Limb (tissue), 2 donors: ENCODE data around the gene TLE5.
"Not testable (repeated sequence)": the region's sequence is repeated elsewhere in the genome, so short reads cannot be mapped to it uniquely, and the experiment has no call there.

ENCODE experiments used
- DNase-seq, 2 donors: peaks; one replicate each; pipeline ENCODE4 v3.0.0-alpha.2; 2016; ENCODE audit errors: extremely low spot score in 2 of 2

Gene TLE5

DNA sequence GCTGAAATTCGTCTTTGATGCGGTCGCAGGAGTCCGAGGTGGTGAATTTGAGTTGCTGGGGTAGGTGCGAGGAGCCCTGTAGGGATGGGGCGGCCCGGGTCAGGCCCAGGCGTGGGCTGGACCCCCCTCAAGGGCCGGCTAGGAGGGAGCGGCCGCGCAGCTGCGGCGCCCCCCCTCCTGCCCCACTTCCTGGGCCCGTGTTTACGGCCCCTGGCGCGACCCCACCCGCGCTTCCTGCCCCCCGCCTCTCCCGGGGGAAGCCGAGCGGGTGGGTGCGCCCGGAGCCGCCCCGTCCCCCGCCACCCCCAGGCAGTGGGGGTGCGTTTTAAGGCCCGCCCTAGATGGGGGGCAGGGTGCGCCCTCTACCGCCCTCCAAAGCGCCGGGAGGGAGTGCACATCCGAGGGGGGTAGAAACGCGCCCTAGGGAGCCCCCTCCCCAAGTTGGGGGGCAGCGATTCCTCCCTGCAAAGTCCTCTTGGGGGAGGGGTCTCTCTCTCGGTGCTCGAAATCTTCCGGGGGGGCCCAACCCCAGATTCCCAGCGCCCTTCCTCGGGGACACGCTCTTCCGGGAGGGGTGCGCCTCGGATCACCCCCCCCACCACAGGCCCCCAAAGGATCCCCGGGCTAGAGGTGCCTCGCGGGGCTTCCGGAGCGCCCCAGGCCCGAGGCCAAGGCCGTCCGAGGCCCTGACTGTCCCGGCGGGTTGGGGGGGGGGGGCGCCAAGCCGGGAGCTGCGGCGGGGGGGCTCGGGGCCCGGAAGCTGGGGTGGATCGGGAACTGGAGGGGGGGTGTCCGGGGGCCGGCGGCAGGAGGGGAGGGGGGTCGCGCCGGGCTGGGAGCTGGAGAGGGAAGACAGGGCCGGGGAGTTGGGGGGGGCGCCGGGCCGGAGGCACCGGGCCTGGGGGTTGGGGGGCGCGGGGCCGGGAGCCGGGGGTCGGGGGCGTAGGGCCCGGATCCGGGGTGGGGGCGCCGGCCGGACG lies 823 bp downstream of the TLE5 start:
- peak in 1 of 2 donors; percentile 68 for DNase-seq

DNA sequence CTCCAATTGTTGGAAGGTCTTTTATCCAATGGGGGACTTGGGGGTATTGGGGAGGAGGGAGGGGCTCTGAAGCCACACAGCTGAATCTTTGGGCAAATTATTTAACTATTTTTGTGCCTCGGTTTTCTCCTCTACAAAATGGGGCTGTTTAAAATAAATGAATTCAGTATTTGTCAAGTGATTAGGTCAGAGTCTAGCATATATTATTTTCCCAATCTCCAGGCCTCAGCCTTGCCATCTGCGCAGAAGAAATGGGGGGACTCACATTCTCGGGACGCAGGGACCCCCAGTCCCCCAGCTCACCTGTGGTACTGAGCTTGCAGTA lies 1.5 kb downstream of the TLE5 start:
- no peak for DNase-seq

DNA sequence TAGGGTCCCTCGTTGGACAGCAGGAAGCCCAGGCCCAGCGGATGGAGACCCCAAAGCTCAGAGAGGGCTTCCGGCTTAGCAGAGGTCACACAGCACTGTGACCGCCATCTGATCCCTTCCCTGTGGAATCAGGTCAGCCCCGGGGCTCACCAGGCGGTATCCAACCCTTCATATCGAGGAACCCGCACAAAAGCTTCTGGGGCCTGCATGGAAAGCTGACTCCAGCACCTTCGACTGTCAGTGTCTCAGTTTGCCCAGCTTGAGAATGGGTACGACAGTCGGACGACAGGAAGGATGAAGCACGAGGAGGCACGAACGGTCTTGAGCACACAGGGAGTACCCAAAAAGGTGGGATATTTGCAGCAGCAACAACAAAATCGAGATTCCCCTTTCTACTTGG lies 2.6 kb downstream of the TLE5 start:
- DNase-seq: no peak

DNA sequence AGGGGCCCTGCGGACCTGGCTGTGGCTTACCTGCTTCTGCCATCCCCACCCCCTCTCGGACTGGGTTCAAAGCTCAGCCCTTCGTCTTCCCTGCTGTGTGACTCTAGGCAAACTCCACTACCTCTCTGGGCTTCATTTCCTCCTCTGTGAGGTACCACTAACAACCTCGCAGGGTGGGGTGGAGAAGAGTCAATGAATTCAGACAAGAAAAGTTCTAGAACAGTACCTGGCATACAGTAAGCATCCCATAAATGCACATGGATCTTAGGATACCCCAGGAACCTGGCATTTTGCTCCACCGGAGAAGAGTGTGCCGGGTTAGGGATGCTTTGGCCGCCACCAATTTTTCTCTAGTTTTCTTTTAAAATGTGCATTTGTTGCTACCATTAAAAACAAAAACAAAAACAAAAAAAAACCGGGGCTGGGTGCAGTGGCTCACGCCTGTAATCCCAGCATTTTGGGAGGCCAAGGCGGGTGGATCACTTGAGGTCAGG lies 3.4 kb downstream of the TLE5 start:
- no peak for DNase-seq

DNA sequence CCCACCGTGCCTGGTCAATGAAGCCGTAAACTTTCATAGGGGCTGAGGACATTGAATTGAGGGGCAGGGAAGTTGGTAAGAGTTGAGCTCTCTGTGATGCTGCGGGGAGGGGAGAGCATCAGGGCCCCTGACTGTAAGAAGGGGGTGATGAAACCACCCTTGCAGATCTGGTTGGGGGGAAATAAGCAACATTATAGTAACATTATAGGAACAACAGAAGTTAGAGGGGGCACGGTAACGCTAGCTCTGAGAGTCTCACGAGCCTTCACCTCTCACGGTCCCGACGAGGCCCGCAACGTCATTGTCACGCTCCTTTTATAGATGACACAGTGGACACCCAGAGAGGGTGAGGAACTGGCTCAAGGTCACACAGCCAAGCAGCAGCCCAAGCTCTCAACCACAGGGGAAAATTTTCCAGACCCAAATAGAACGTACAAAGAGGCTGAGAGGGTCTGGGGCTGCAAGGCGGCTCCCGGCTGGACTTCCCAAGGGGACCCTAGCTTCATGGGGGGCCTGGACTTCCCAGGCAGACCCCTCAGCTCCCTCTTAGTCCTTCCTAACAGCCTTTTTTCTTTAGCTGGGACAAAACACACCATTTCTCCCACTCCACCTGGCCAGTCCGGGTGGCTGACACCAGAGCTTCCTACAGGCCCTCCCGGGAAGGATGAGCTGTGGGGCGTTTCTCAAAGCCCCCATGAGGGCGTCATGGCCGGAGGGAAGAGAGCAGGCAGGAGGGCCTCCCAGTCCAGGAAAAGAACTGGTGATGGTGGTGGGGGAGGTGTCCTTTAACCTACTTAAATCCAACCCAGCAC lies 4.1 kb downstream of the TLE5 start:
- no peak for DNase-seq

DNA sequence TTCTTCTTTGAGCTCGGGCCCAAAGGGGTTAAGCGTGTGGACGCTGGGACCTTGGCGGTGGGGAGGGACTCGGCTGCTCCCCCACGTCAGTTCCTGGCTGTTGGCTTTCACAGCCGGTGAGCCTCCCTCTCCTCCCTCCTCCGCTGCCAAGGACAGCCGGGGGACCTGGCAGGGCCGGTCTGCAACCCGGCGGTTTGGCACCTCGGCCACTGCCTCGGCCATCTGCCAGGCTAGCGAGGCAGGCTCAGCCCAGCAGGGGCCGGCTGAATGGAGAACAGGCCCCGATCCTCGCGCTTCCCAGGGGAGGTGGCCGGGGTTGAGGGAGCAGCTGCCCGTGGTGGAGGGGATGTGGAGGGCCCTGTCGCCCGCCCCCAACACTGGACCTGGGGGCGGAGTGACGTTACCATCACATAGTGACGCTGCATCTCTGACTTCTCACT lies 5.0 kb downstream of the TLE5 start:
- DNase-seq: peak; percentile 65 to 80

DNA sequence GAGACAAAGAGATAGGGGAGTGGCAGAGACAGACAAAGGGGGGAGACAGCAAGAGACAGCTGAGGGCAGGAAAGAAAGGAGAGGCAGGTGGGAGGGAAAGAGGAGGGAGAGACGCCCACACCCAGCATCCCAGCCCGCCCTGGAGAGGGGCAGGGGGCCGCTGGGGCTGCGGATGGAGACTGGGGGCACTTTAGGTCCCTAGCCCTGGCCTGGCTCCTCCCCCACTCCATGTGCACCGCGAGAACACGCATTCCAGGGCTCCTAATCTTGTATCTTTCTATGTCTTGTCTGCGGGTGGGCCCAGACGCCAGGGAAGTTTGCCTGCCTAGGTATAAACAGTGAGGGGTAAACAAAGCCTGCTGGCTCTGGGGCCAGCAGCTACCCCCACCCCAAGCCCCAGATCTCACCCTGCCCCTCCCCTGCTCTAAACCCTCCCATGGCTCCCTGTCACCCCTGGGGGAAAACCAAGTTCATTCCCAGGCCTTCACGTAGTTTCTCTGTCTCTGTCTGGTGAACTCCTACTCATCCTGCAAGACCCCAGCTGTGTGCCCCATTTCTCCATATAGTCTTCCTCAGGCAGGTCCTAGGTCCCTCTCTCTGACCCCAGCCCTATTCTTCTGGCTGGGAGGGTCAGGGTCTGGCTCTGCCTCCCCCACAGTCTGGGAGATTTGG lies 5.7 kb downstream of the TLE5 start:
- no peak for DNase-seq

DNA sequence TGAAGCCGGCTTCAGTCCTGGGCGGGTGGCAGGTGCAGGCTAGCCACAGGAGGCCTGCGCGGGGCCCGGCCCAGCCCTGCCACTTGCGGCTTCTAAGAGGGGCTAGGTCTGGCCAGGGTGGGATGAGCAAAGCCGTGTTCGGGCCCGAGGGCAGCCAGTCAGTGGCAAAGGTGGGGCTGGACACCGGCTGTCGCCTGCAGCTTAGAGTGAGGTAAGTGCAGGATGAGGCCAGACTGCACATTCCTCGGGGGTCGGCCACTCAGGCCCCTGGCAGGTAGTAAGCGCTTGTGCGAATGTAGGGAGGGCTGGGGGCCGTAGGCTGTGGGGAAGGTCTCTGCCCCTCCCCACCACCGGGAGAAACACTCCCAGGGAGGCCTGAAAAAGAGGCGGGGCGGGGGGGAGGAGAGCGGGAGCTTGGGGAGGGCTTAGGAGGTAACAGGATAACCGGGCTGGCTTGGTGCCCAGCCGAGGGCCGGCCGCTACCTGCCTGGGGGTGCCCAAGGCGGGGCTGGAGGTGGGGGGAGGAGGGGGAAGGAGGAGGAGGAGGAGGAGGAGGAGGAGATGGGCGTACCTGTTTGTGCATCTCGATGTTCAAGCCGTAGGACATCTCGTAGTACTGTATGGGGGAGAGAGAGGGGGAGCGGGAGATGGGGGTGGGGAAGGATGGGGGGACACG lies 6.4 kb downstream of the TLE5 start:
- DNase-seq: peak in 1 of 2 donors; percentile 71

DNA sequence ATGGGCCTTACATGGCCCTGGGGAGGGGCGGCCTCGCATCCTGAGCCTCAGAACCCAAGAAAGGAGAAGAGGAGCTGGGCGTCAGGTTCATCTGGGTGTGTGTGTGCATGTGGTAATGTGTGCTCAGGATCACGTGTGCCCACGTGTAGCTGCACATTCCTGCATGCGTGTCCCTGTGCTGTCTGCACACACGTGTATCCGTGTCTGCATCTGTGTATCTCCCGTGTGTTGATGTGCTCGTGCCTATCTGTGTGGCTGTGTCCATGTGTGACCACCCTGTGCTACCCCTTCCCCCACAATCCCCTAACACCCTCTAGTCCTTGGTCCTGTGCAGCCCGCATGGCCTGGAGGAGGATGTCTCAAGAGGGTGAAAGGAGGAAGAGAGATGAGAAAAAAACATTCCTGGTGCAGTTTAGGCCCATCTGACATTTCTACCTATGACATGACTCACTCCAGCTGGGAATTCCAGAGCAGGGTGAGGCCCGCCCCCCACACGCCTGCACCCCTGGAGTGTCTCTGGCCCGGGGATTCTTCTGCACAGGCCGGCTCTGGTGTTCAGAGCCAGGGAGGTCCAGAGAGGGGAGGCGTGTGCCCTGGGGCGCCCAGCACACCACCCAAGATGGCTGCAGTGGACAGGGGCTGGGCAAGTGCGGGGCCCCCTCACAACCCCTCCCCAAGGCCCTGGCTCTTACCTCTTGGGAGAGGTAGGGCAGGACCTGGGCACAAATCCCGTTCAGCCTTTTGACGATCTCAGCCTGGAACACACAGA lies 7.1 kb downstream of the TLE5 start:
- DNase-seq: no peak

DNA sequence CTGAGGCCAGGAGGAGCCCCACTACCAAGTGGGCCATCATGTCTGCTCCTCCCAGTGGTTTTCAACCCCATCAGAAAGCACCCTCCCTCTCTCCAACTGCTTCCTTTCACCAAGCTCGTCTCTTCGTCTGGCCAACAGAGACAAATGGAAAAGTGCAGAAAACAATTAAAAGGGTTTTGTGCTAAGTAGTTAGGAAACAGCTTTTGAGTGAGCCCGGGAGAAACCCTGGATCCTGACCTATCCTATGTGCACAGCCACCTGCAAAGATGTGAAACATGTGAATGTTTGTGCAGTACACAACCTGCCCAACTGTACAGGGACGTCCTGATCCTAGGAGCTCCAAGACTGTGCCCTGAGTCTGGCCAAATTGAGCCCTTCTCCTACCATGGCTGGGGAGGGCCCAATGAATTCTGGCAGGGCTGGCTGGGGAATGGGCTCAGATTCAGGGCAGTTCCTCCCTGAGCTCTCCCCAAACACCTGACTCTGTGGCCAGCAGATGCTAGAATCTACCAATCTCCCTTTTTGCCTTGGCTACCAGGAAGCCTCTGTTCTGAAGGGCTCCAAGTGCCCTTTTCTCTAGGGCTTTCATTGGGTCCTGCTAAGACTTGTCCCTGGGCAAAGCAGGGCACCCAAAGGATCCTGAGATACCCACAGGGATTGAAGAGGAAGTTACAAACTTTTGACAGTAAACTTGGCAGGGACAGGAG lies 7.9 kb downstream of the TLE5 start:
- DNase-seq: no peak

DNA sequence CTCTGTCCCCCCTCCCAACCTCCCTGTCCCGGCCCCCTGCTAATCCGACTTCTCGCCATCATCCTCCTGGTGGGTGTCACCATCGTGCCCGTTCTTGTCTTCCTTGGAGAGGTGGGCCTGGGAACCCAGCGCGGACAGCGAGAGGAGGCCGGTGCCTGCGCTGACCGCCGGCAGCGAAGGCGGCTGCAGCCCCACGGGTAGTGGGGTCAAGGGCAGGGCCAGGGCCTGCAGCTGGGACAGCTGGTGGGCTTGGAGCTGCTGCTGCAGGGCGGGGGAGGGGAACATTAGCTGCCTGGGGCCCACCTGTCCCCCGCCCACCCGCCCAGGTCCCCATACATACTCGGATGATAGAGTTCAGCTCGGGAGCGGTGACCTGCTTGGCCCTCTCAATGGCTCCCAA lies 8.5 kb downstream of the TLE5 start:
- no peak for DNase-seq

DNA sequence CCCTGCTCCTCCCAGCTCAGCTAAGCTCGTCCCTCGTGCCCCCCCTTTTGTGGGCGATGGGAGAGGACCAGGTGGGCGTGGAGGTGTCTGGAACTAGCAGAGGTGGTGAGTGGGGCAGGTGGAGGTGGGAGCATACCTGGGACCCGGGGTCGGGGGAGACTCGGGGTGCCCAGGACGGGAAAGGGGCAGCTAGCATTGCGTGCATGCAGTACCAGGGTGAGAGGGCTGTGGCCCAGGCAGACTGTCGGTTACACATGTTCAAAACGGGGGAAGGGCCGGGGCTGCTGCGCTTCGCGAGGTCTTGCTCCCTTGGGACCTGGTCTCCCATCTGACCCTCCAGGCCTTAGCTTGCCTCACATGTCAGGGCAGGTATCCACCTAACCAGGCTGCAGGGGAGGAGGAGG lies 9.1 kb downstream of the TLE5 start:
- DNase-seq: no peak

DNA sequence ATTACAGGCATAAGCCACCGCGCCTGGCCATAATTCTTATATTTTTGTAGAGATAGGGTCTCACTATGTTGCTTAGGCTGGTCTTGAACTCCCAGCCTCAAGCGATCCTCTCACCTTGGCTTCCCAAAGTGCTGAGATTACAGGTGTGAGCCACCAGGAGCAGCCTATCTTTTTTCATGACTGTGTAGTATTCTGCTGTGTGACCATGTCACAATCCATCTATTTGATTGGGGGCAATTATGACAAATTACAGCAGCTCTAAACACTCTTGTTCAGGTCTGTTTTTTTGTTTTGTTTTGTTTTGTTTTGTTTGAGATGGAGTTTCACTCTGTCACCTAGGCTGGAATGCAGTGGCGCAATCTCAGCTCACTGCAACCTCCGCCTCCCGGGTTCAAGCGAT lies 12.3 kb downstream of the TLE5 start:
- DNase-seq: not testable (repeated sequence)

DNA sequence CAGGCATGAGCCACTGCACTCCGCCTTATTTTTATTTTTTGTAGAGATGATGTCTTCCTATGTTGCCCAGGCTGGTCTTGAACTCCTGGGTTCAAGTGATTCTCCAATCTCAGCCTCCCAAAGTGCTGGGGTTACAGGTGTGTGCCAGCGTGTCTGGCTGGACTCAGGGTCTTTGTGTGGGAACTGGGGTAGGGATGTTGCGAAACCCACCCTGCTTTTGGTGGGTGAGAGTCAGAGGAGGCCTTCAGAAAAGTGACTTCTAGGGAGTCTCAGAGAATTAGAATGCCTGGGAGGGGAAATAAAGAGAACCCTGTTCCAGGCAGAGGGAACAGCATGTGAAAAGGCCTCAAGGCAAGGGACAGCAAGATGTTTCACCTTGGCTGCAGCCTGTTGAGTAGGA lies 13.2 kb downstream of the TLE5 start:
- no peak for DNase-seq

DNA sequence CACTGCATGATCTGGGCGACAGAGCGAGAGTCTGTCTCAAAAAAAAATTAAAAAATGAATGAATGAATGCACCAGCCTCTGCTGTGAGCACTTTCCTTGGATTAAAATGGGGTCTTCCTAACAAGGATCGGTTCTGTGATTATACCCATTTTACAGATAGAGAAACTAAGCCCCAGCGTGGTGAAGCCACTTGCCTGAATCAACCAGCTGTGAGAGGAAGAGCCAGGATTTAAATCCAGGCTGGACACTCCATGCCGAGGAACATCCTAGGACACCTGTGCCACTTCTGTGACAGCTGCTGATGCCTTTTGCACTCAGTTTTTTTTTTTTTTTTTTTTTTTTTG lies 14.1 kb downstream of the TLE5 start:
- no peak for DNase-seq

DNA sequence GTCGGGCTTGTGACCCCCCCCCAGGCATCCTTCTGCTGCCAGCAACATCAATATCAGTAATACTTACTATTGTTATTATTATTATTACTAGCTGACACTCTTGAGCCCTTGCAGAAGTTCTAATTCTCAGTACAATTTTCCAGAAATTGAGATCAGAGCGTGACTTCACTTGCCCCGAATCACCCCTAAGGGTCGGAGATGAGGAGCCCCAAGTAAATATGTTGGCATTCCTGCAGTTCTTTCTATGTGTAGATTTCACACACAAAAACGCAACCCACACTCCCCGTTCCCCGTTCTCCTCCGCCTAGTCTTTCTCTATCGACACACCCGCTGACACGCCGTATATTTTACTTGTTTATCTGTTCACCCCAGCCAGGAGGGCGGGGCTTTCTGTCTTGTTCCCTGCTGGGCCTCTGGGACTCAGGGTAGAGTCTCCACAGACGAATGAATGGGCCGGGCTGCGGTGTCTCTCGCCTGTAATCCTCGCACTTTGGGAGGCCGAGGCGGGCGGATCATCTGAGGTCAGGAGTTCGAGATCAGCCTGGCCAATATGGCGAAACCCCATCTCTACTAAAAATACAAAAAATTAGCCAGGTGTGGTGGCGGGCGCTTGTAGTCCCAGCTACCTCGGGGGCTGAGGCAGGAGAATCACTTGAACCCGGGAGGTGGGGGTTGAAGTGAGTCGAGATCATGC lies 14.7 kb downstream of the TLE5 start:
- DNase-seq: peak; percentile 66 to 78

DNA sequence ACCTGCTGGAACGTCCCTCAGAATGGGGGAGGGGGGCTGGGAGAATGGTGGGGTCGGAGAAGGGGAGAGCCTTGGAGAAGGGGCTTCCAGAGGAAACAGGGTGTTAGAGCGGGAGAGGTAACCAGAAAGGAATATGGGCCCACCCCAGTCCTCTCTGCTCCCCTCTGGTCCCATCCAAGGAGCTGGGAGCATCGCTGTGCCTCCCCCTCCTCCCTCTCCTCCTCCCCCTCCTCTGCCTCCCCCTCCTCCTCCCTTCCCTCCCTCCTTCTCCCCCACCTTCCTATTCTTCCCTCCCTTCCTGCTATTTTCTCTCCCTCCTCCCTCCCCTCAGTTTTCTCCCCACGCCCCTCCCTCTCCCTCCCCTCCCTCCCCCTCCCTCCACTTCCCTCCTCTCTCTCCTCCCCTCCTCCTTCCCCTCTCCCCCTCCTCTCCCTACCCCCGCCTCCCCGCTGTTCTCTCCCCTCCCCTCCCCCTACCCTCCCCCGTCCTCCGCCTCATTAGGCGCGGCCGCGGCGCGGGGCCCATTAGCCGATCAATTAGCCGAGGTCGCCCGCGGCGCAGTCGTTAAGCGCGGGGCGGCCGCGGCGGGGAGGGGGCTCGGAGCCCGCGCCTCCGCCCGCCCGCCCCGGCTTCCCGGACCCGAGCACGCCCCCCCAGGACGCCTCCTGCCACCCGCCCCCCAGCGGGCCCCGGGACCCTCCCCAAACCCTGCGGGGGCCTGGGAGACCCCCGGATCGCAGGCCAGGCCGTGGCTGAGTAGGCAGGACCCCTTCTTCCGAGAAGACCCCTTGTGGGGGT lies 15.4 kb downstream of the TLE5 start:
- DNase-seq: peak; percentile 64 to 86

DNA sequence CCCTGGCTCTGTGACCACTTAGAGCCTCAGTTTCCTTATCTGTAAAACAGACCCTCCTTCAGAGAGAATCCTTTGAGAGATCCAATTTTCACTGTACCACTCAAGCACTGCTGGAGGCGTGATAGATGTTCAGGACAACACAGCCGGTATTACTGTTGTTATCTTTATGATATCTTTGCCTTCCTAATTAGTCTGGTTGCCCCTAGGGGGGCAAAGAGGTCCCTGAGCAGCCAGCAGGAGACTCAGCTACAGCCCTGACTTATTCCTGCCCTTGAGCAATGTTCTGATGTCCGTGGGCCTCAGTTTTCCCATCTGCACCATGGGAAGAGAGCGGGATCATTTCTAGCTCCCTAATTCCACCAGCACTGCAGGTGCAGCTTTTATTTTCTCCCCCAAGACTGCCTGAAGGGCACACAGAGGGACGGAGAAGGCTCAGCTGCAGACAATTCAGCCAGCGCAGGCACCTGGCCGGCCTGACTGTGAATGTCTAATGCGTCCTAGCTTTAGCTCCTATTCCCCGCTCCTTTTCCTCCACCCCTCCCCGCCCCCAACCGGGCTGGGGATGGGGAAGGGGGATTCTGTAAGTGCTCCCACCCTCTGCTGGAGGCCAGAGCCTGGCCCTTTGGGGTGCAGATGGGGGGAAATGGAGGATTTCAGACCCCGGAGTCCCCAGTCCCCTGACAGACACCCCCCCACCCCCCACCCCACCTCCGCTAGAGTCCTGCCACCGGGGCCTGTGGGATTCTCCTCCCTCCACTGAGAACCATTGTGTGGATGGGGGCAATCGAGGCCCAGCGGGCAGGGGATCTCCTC lies 16.2 kb downstream of the TLE5 start:
- DNase-seq: no peak
